Measurements from ENCODE around the gene PLCB4.

PLCB4 gene

GRCh38 chr20:9059931-9060330 is 9.0 kb upstream of the PLCB4 start:
- in situ Hi-C loops (cut with MboI; ENCODE audit: low sequenced_read_pairs), result no loop called here

GRCh38 chr20:9061434-9061833 is 7.5 kb upstream of the PLCB4 start:
- in situ Hi-C loops (cut with MboI; ENCODE audit: low sequenced_read_pairs), result no loop called here

GRCh38 chr20:9062066-9062465 is 6.8 kb upstream of the PLCB4 start:
- in situ Hi-C loops (cut with MboI; ENCODE audit: low sequenced_read_pairs), result no loop called here

GRCh38 chr20:9066191-9066590 is 2.7 kb upstream of the PLCB4 start:
- in situ Hi-C loops (cut with MboI; ENCODE audit: low sequenced_read_pairs), result no loop called here

- in situ Hi-C loops (cut with MboI; ENCODE audit: low sequenced_read_pairs), result no loop called here
Observed at GRCh38 chr20:9068233-9068801, 570 bp upstream of the PLCB4 start.

DNA sequence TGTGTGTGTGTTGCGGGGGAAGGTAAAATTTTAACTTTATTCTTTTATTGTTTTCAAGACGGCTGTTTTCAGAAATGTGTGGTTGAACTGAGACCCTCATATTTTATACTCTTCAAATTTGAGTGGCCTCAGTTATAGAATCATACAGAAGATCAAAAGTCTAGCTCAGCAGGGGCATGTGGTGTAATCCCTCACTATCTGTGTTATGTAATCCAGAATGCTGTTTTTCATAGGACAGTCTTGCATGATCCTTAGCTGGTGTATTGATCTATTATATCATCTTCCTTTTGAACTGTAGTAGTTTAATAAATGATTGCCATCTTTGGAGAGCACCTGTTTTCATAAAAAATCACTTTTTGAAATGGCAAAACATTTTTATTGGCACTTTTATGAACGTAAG is 1.4 kb downstream of the PLCB4 start:
- in situ Hi-C loops (cut with MboI; ENCODE audit: low sequenced_read_pairs), result no loop called here

- in situ Hi-C loops (cut with MboI; ENCODE audit: low sequenced_read_pairs), result no loop called here
Observed at GRCh38 chr20:9071976-9072726, 3.3 kb downstream of the PLCB4 start.

GRCh38 chr20:9072861-9073500 is 4.1 kb downstream of the PLCB4 start:
- in situ Hi-C loops (cut with MboI; ENCODE audit: low sequenced_read_pairs), result no loop called here

- in situ Hi-C loops (cut with MboI; ENCODE audit: low sequenced_read_pairs), result no loop called here
Observed at GRCh38 chr20:9075264-9076095, 6.6 kb downstream of the PLCB4 start.

GRCh38 chr20:9076440-9076839 is 7.6 kb downstream of the PLCB4 start:
- in situ Hi-C loops (cut with MboI; ENCODE audit: low sequenced_read_pairs), result no loop called here

DNA sequence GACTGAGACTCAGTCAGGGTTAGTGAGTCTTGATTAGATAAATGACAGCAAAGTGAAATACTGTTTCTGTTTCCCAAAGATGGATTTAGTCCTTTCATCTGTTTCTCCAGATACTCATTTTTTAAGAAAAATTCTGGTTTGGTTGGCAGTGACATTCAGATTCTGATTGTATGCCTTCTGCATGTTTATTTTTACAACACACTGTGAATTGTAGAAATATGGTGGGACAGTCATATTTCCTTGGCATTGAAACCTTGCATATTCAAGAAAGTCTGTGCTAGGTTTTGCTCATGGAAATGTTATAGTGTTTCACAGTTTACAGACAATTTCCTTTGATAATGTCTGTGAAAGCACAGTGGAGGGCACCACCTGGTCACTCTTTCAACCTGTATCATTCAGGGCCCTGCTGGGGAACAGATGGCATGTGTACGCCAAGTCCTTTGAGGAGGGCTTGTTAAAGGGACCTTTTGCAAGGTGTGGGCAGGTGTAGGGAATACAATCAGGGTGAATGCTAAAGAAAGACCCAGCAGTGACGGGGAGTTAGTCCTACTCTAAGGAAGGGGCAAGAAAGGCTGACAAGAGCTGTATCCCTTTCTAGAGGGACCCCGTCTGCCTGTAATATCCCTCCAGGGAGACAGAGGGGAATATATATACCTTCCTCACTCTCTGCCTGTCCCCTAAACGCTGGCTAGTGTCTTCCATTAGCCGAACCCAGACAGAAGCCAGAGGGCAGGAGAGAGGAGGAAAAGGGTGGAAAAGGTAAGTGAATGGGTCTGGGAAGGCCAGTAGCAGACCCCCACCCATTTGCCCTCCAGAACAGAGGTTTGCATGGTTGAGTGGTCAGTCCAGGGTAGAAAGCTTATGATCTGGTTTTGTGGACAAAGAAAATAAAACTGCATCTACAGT is 10.2 kb downstream of the PLCB4 start:
- in situ Hi-C loops (cut with MboI; ENCODE audit: low sequenced_read_pairs), result no loop called here

DNA sequence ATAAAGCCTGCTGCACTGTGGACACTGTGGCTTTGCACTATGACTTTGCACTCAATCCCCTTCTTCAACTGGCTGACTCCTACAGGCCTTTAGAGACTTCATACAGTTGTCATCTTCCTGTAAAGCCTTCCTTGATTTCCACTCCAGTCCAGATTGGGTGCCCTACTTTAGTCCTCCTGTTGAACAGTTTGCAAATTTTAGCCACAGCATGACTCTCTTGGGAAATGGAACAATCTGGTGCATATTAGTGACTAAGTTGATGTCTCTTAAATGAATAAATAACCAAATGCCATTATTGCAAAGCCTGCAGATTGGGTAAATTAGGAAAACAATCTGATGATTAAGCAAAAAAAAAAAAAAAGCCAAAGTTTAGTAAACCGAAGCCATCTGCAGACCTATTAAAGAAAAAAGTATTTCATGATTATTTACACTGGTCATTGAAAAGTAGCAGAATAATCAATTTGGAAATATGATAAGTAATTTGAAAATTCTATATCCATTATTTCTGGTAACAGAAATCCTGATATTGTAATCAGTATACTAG is 12.6 kb downstream of the PLCB4 start:
- in situ Hi-C loops (cut with MboI; ENCODE audit: low sequenced_read_pairs), result no loop called here

- in situ Hi-C loops (cut with MboI; ENCODE audit: low sequenced_read_pairs), result no loop called here
Observed at GRCh38 chr20:9082741-9083140, 13.9 kb downstream of the PLCB4 start.

- in situ Hi-C loops (cut with MboI; ENCODE audit: low sequenced_read_pairs), result no loop called here
Observed at GRCh38 chr20:9087531-9088217, 18.8 kb downstream of the PLCB4 start.

- in situ Hi-C loops (cut with MboI; ENCODE audit: low sequenced_read_pairs), result no loop called here
Observed at GRCh38 chr20:9088556-9088955, 19.7 kb downstream of the PLCB4 start.

DNA sequence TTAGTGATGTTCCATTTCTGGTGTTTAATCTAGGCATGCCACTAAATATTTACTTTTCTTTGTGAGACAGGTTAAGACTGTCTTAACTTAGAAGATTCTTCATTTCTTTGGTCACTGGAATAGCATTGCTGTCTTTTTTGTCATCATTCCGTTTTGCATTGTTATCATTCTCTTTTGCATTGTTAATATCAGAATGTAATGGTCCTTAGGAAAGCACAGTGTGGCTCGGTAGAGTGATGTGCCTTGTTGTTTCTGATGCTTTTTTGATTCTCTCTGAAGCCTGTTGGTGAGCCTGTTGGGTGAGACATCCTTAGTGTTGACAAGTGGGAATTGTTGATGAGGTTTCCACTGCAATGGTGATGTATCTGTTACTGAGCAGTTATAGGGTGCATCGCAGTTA is 23.2 kb downstream of the PLCB4 start:
- in situ Hi-C loops (cut with MboI; ENCODE audit: low sequenced_read_pairs), result no loop called here

GRCh38 chr20:9092655-9093054 is 23.8 kb downstream of the PLCB4 start:
- in situ Hi-C loops (cut with MboI; ENCODE audit: low sequenced_read_pairs), result no loop called here

GRCh38 chr20:9093218-9093957 is 24.5 kb downstream of the PLCB4 start:
- in situ Hi-C loops (cut with MboI; ENCODE audit: low sequenced_read_pairs), result no loop called here

DNA sequence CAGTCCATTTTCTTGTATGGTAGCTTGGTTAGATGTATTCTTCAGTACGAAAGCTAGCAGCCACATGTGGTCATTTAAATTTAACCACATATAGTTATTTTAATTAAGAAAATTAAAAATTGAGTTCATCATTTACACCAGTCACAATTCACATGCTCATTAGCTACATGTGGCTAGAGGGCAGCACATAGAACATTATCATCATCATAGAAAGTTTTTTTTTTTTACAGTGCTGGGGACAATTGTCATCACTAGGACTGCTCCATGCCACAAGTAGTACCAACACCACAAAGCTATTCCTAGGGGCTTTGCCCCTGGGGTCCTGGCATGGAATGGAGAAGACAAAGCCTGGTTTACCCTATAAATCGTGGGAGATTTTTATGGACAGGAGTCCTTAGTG is 30.5 kb downstream of the PLCB4 start:
- in situ Hi-C loops (cut with MboI; ENCODE audit: low sequenced_read_pairs), result no loop called here
